Fibroblast of pulmonary artery (primary cell): ENCODE results near the gene ADAMTS13.
A peak's percentile ranks its signal among the peaks of the same experiment; 100 is the strongest.

Experiments
- DNase-seq: peaks from one replicate; pipeline ENCODE4 v3.0.0-alpha.2; 2010; ENCODE audit warnings: low read depth
- H3K4me3 ChIP-seq: replicated peaks from 2 replicates; pipeline ENCODE4 v1.5.1; 2011; ENCODE audit warnings: low read depth, mild to moderate bottlenecking, control low read depth, low read length, moderate library complexity
- CTCF ChIP-seq: IDR thresholded peaks from 2 replicates; pipeline ENCODE4 v1.5.1; 2011; ENCODE audit warnings: mild to moderate bottlenecking, control low read depth, low read length, inconsistent platforms; ENCODE audit errors: missing control alignments

Gene ADAMTS13

GRCh38 chr9:133425049-133425632, 3.0 kb downstream of the ADAMTS13 start:
- no peak for TF ChIP-seq CTCF
- DNase-seq: no peak
- H3K4me3 ChIP-seq: no peak overlapping the region

DNA sequence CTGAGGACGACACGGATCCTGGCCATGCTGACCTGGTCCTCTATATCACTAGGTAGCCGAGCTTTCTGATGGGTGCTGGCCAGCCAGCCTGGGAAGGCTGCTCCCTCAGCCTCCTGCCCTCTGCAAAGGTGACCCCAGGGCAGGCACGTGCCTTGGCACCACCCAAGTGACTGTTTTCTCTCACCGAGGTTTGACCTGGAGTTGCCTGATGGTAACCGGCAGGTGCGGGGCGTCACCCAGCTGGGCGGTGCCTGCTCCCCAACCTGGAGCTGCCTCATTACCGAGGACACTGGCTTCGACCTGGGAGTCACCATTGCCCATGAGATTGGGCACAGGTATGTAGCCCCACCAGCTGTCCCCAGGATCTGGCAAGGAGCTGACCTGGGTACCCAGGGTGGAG, 3.8 kb downstream of the ADAMTS13 start:
- TF ChIP-seq CTCF: no peak
- H3K4me3 ChIP-seq: no peak overlapping the region
- no peak for DNase-seq

GRCh38 chr9:133427658-133428348, 5.6 kb downstream of the ADAMTS13 start:
- H3K4me3 ChIP-seq: no peak overlapping the region
- TF ChIP-seq CTCF: no peak
- no peak for DNase-seq

GRCh38 chr9:133428617-133429101, 6.5 kb downstream of the ADAMTS13 start:
- no peak for TF ChIP-seq CTCF
- H3K4me3 ChIP-seq: no peak overlapping the region
- DNase-seq: no peak

DNA sequence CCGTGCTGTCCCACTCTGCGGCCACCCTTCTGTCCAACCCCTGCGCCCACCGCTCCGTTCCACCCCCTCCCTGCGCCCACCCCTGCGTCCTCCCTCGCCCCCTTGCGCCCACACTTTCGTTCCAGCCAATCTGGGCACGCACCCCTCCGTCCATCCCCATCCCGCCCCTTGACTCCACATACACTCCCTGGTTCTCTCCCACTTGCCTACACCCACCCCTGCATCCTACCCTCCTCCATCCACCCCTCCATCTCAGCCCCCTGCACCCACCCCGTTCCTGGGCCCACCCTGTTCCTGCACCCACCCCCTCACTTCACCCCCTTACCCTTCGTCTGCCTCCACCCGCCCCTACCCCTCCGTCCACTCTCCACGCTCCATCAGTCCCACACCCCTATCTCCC, 7.0 kb downstream of the ADAMTS13 start:
- no peak for DNase-seq
- no peak for TF ChIP-seq CTCF
- H3K4me3 ChIP-seq: no peak overlapping the region

GRCh38 chr9:133429641-133430161, 7.5 kb downstream of the ADAMTS13 start:
- DNase-seq: peak; percentile 19
- no peak overlapping the region for H3K4me3 ChIP-seq
- TF ChIP-seq CTCF: peak; percentile 39
